Suprapubic skin (tissue), 3 donors: Measurements from ENCODE around the gene CCL16.

Source experiments
- POLR2A ChIP-seq, 2 donors: fragments of 450-650 bp; IDR thresholded peaks; one replicate each; pipeline ENCODE4 v1.6.1; 2017; ENCODE audit warnings: antibody characterized with exemption in 2 of 2, mild to moderate bottlenecking in 2 of 2, moderate library complexity in 2 of 2
- TF ChIP-seq, protein P1 (sequence below), 2 donors: fragments of 200-600 bp in 1 of 2; fragments of 450-650 bp in 1 of 2; sonication (generic) in 1 of 2; IDR thresholded peaks; one replicate each; pipeline ENCODE4 v1.5.1; 2016 to 2019; ENCODE audit warnings: antibody characterized with exemption in 2 of 2, mild to moderate bottlenecking in 1 of 2, moderate library complexity in 1 of 2

DNA sequence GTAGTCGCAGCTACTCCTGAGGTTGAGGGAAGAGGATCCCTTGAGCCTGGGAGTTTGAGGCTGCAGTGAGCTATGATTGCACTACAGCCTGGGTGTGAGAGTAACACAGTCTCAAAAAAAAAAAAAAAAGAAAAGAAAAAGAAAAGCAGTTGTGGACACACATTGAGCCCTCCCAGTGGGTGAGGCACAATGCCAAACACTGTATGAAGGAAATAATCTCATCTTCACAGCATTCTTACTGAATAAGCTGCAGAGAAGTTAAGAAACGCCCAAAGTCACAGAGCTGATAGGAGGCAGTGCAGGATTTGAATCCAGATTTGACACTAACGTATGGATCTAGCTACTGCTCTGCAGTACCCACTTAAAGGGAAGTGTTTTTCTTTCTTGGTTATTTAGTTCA lies 31.9 kb downstream of the CCL16 start:
- no peak for TF ChIP-seq POLR2A (IDR thresholded peaks at IDR 0.05)
- TF ChIP-seq, protein P1, sequence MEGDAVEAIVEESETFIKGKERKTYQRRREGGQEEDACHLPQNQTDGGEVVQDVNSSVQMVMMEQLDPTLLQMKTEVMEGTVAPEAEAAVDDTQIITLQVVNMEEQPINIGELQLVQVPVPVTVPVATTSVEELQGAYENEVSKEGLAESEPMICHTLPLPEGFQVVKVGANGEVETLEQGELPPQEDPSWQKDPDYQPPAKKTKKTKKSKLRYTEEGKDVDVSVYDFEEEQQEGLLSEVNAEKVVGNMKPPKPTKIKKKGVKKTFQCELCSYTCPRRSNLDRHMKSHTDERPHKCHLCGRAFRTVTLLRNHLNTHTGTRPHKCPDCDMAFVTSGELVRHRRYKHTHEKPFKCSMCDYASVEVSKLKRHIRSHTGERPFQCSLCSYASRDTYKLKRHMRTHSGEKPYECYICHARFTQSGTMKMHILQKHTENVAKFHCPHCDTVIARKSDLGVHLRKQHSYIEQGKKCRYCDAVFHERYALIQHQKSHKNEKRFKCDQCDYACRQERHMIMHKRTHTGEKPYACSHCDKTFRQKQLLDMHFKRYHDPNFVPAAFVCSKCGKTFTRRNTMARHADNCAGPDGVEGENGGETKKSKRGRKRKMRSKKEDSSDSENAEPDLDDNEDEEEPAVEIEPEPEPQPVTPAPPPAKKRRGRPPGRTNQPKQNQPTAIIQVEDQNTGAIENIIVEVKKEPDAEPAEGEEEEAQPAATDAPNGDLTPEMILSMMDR (IDR thresholded peaks at IDR 0.05), result no peak
